Activated CD8-positive, alpha-beta memory T cell treated with anti-CD3 and anti-CD28 coated beads for 48 hours (primary cell): ENCODE data around the gene RTN4R.
"Not testable (repeated sequence)": the region's sequence is repeated elsewhere in the genome, so short reads cannot be mapped to it uniquely, and the experiment has no call there.

Experiments used
- DNase-seq, 3 experiments: peaks; one replicate each; pipeline ENCODE4 v3.0.0-alpha.2; 2020; ENCODE audit warnings: low read depth in 2 of 3, low spot score in 2 of 3

Gene RTN4R

DNA sequence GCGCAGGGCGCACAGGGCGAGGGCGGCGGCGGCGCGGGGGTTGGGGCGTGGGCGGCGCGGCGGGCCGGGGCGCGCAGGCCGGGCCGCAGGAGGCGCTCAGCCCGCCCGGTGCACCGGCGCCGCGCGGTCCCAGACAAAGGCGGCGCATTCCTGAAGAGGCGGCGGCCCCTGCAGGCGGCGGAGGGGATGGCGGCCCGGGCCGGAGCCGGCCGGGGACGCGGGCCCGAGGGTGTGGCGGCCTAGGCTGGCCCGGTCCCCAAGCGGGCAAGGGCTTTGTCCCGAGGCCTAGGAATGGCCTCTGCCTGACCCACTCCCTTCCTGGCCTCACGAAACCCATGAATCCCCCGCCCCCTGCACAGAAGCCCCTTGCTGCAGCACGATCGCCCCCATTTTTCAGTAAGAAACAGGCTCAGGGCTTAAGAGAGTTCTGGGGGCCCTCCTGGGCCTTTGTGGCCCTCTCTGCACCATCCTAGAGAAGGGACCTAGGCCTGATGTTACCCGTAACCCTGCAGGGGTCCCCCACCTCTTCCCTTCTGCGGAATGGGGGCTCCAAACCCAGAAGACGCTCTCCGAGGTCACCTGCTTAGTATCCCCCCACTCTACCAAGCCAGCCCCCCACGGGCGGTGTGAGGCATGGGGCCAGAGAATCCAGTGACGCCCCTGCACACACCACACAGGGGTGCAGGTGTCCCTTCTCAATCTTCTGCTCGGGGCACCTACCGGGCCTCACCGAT is at the start of gene RTN4R:
RTN4R (minus strand) TSS at position 40 of the 734 bp plus-strand sequence. CDS start 226 bp downstream, outside the sequence.
- DNase-seq, result peak in 2 of 3 experiments; percentile 26 to 36

DNA sequence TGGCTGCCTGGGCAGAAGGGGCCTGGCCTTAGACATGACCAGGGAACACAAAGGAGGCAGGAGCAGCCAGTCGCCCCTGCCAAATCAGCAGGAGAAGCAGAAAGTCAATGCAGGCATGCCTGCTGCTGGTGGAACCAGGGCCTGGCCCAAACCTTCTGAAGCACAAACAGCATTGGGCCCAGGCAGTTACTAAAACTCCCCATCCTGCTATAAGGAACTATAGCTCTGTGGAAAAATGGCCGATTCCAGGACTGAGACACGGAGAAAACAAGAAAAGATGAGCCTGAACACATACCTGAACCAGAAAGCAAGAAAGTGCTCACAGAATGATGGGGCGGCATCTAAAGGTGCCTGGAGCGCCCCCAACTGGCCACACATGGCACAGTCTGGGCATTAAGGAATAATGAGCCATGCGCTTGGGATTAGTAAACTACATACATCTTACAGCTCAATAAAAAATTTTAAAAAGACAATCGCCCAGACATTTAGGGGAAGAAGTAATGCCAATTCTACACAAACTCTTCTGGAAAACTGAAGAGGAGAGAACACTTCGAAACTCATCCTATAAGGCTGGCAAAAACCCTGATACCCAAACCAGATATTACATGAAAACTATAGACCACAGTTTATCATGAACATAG is 49.4 kb upstream of the RTN4R start:
- not testable (repeated sequence) for DNase-seq

DNA sequence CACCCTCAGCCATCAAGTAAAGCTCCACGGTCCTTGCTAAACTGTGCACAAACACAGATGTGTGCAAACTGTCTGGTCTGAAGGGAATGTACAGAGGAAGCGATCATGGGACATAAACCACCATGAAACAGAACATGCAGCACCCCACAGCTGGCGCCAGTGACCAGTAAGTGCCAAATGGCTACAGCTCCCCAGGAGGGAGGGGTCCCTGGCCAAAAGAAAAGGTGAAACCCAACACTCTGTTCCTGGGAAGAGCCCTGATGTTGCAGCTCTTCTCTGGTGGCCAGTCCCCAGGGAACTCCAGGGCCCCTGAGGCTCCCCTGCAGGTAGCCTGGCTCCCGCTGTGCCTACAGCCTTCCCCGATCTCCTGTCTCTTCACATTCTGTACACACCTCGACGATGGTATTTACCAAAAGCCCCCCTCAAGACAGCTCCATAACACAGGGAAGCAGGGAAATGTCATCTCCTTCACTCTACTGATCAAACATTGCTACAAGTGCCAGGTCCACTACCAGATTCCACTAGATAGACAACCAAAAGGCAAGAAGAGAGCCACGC is 48.8 kb upstream of the RTN4R start:
- no peak for DNase-seq

DNA sequence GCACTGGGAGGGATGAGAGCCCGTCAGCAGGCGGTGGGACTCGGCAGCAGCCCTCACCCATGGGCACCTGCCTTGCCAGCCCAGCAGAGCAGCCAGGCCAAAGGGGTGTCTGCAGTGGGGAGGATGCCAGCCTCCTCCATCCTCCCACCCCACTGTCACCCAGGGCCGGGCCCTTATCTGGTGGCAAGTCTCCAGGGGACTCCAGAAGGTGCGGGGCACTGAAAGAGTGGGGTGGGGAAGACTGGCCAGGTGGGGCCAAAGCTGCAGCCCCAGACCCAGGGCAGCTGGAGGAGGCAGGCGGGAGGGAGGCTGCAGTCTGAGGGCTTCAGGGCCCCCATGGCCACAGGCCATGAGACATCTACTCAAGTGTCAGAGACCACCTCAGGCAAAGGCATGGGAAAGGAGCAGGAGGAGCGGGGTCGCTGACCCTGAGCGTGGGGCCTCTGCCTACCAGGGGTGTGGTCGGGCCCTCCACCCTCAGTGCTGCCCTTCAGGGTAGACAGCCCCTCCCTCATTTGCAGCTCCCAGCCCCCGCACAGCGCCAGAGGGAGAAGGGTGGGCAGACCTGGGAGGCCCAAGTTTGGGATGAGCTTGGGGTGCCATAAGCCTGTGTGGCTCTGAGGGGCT is 48.2 kb upstream of the RTN4R start:
- DNase-seq, result no peak

DNA sequence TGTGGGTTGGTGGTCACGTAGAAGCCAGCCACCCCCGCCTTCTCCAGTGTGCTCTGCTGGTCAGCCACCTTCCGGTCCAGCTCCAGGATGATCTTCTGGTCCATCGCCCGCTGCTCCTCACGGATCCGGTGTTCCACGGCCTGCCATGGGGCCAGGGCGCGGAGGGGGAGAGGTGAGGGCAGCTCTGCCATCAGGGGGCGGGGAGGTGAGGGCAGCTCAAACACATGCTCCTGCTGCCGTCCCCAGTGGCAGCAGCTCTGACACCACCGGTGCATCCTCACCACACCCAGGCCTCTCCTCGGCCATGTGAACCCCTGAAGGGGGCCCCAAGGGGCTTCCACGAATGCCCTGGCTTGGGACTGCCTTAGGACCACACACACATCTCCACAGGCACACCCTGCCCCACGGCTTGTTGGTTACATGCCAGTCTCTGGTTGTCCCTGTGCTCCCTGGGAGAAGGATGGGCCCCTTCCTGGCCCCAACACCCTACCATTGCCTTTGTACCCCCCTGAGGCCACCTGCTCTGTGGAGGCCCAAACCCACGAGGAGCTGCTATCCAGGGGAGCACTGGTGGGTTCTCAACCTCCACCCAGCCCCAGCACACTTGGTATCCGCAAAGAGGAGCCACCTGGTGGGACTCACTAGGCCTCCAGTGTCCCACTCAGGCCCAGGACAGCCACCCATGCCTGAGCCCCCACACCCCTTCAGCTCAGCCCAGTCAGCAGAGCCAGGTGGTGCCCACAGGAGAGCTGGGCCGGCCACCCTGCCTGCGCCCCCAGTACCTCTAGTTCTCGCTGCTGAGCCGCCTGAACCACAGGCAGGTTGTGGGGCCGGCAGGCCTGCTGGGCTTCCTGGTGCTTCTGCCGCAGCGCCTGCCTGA is 47.5 kb upstream of the RTN4R start:
- DNase-seq, result no peak

DNA sequence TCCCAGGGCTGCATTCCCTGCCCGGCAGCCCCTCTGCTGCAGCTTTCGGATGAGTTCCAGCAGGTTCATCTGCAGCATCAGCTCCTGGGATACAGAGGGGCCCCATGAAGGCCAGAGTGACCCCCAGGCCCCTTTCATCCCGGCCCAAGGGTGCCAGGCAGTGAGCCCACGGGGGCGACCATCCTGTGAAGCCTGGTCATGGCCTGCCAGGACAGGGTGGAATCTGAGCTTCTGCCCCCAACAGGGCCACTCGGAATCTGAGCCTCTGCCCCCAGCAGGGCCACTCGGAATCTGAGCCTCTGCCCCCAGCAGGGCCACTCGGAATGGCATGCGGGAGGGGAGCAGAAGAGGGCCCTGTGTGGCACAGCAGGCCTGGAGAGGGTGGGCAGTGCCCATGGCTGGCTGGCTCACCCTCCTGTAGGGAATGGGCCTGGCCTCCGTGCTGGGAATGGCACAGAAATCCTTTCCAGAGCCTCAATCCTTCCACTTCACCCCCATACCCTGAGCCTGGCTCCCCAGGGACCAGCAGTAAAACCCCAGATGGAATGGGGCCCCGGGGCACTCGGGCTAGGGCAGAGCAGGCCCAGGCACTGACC is 46.7 kb upstream of the RTN4R start:
- DNase-seq, result not testable (repeated sequence)

DNA sequence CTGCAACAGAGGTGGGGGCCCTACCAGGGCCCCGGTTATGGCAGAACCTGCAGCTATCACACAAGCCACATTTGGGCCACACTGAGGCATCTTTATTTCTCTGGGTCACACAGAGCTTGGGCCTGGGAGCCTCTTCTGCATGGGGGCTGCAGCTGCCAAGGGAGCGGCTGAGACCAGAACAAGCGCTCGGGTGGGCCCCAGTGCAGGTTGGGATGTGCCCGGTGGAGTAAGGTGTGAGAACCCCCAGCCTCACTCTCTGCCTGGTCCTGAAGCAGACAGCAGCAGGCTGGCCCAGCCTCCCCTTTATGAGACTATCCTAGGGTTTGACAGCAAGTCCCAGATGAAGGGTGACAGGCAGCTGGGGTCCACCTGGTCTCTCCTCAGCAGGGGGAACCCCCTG is 46.1 kb upstream of the RTN4R start:
- not testable (repeated sequence) for DNase-seq

DNA sequence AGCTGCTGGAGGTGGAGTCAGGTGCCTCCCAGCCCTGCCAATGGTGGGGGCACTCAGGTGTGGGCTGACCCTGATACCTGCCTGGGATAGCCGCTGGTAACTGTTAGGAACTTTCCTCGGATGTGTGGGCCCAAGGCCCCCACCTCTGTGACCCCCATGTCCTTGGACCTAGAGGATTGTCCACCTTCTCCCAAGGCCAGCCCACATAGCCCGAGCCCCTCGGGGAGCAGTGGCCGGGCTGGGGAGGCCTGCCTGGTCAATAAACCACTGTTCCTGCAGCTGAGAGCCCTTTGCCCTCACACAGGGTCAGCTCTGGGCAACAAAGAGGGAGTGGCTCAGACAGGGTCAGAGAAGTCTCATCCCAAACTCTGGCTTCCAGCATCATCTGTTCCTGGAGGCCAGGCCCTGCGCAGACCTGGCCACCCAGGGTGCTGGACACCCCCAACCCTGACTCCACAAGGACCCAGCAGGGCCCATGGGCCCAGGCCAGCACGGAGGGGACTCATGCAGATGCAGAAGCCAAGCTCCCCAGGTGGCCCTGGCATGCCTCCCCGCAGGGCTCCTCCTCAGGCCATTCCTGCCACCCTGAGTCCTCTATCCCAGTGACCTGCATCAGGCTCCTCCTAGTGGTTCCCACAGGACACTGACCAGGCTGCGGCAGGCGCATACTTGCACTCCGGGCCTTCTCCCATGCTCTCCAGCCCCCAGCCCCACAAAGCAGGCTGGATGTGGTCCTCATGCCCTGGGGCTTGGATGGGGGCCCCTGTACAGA is 45.4 kb upstream of the RTN4R start:
- not testable (repeated sequence) for DNase-seq

DNA sequence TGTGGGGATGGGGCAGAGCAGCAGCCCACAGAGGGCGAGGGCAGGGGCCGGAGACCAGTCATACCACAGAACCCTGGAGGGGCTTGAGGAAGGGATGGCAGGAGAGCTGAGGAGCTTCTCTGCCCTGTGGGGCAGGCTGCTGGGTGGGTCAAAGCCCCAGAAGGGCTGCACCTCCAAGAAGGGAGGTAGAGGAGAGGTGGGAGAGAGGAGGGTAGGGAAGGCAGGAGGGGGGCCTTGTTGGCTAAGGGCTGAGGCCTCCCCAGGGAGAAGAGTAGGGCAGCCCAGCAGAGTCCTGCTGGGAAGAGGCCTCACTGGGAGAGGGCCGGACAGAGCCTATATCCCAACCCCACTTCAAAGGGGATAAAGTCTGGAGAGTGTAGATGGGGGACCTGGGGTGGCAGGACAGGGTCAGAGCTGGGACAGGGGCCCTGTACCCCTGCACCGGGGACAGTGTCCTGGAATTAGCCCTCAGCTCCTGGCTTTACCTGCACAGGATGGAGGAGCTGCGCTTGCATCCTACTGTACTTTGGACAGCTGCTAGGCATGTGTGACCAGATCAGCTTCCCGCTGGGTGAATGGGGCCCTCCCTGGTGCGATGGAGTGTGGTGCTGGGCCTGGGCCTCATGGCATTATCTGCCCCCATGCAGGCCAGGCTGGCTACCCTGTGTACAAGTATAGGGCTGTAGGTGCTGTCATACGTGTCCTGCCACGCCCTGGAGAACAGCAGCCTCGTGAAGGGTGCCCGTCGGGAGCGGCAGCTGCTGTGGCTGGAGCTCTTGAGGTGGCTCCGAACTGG is 44.5 kb upstream of the RTN4R start:
- DNase-seq, result no peak

DNA sequence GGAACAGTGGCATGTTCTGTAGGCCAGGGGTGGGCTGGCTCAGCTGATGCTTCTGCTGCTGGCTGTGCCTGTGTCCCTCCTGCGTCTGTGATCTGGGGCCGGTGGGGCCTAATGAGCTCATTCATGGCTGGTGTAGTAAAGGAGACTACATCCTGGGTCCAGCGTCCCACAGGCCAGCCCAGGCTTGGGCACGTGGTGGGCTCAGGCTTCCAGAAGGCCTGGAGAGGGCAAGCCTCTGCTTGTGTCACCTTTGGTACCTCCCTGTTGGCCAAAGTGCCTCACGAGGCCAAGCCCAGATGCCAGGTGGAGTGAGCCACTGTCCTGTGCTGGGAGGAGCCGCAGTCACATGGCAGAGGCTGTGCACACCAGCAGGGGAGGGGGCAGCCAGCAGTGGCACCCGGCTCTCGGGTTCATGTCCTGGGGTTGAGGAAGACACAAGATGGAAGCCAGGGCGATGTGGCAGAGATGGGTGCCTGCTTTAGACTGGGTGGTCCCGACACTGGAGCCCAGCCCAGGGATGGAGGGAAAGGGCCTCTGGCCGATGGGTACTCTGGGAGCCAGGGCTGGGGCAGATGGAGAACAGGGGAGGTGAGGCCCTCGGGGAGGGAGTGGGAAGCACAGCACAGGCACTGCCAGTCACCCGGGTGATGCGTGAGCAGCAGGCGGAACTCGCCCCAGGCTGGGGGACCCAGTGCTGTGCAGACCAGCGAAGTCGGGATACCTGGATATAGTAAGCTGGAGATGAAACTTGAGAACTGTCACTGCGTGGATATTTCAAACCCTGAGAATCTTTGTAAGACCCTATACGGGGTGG is 43.3 kb upstream of the RTN4R start:
- not testable (repeated sequence) for DNase-seq

DNA sequence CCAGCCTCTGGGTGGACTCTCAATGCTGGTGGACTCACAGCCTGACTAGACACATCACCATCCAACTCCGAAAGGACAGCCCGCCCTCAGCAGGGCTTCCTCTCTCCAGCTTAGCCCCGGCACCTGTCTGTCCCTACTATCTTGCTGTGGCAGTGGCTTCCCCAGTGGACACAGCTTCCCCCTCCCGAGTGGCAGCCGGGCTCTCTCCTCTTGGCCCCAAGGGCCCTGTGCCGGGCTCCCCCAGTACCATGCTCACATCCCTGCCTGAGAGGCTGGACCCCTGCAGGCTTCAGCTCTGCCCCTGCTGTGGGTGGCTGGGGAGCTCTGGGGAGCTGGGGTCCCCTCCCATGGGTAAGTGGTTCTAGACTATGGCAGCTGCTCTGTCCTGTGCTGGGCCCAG is 42.7 kb upstream of the RTN4R start:
- not testable (repeated sequence) for DNase-seq

DNA sequence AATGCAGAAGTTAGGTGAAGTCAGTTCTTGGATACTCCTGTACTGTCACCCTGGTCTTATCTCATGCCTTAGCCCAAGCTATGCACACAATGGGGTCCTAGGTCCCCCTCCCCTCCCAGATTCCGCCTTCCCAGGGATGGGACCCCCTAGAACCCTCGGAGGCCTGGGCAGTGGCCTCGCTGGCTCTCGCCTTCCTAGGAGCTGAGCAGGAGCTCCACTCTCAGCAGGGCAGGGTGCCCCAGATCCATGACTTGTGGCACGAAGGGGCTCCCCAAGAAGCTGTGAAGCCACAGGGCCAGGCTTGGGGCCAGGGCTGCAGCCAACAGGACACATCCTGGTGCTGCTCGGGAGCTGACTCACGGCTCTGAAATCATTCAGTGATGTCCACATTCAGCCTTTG is 42.1 kb upstream of the RTN4R start:
- DNase-seq, result not testable (repeated sequence)

DNA sequence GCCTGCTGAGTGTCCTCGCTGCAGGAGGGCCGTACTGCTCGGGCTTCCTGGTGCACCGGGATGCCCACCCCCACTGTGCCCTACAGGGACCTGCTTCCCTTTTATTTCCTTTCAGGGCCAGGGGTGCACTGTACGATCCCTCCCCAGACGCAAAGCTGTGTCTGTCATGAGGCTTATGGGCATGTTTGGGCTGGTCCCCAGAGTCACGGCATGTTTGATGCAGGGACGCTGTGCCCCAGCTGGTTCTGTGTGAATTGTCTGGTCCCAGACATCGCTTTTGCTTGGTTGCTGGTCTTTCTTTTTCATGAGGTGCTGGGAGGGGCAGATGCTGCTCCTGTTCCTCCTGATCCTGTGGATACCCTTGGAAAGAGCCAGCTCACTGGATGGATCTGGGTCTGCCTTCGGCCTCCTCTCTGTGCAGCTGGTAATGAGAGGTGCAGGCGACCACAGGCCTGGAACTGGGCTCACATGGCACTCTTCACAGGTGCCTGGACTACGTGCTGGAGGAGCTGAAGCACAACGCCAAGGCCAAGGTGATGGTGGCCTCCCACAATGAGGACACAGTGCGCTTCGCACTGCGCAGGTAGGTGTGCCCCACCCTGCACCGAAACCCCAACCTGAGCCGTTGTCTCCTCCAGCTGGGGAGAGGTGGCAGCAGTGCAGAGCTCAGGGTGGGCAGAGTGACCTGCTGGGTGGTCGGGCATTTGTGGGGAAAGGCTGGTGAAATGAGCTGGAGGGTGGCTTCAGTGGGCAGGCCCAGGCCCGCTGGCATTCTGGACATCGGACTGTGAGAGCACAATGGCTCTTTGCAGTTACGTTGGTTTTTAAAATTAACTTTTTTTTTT is 40.9 kb upstream of the RTN4R start:
- not testable (repeated sequence) for DNase-seq

DNA sequence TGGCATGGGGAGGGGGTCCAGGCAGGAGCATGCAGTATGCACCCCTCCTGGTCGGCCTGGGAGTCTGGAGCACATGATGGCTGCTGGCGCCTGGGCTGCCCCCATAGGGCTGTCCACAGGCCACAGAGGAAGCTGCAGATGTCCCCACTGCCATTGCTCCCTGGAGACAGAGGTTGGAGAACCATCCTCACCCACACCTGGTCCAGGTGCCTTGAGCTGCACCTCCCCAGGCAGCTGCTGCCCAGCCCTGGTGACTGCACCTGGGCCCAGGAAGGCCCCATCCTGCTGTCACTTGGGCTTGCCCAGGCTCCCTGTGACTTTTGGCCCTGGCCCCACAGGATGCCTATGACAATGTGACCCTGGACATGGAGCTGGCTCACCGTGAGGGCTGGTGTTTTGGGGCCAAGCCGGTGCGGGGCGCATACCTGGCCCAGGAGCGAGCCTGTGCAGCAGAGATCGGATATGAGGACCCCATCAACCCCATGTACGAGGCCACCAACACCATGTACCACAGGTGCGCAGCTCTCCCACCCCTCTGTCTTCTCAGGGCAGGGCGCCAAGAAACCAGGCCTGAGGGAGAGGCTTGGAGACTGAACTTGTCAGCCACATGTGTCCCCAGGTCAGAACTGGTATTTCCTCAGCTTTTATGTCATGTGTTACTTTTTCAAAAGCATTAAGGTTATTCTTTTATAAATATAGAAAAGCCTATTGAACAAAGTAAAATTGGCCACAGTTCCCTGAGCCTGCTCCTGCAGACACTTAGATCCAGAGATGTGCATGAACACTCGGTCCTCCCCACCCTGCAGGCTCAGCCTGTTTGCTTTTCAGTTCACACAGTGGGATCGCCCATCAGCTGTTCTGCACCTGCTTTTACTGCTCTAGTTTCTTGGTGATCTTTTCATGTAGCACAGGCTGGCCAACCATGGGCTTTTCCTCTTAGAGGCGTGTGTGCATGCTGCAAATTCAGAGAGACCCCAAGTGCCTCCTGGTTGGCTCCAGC is 39.6 kb upstream of the RTN4R start:
- DNase-seq, result not testable (repeated sequence)

DNA sequence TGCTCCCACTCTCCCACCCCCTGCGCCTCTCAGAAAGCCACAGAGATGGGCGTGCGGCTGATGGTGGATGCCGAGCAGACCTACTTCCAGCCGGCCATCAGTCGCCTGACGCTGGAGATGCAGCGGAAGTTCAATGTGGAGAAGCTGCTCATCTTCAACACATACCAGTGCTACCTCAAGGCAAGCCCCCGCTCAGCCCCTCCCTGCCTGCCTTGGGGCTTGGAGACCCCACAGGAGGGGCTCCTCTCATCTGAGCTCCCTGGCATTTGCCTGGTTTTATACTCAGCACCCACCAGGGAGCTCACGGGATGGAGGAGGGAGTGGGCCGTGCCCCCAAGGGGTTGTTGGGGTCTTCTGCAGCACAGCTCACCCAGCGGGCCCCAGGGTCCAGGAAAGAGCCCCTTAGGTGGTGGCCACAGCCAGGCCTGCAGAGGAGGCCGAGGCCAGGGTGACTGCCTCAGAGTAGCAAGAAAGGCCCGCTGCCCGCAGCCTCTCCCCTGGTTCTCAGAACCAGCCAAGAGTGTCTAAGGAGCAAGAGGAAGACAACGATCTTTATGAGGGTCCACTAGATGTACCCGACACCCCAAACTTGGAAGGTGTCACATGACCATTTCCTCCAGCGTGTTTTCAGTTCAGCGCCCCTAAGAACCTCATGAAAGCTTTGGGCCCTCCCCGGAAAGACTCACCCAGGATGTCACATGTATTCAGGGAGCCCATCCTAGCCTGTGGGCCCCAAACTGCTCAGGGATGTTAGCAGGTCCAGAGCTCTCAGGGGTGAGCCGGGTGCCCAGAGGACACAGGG is 38.7 kb upstream of the RTN4R start:
- DNase-seq, result not testable (repeated sequence)
